Ishikawa (cell line): ENCODE data around the gene KRTAP24-1.

Experiments
- CEBPB ChIP-seq: IDR thresholded peaks from 2 replicates; pipeline ENCODE4 v1.6.1; 2012
- CREB1 ChIP-seq: IDR thresholded peaks from 2 replicates; pipeline ENCODE4 v1.6.1; 2012; ENCODE audit warnings: low read depth
- EGR1 ChIP-seq: IDR thresholded peaks from 2 replicates; pipeline ENCODE4 v1.6.1; 2012
- EP300 ChIP-seq: IDR thresholded peaks from 2 replicates; pipeline ENCODE4 v1.6.1; 2012; ENCODE audit warnings: borderline replicate concordance
- FOXM1 ChIP-seq: IDR thresholded peaks from 2 replicates; pipeline ENCODE4 v1.6.1; 2012; ENCODE audit warnings: low read depth, borderline replicate concordance
- NFIC ChIP-seq: IDR thresholded peaks from 2 replicates; pipeline ENCODE4 v1.6.1; 2012
- RAD21 ChIP-seq: IDR thresholded peaks from 2 replicates; pipeline ENCODE4 v1.6.1; 2012; ENCODE audit warnings: low read depth
- TAF1 ChIP-seq: IDR thresholded peaks from 2 replicates; pipeline ENCODE4 v1.6.1; 2012; ENCODE audit warnings: low read depth, mild to moderate bottlenecking
- TCF12 ChIP-seq: IDR thresholded peaks from 2 replicates; pipeline ENCODE4 v1.6.1; 2012; ENCODE audit warnings: low read depth
- TEAD4 ChIP-seq: IDR thresholded peaks from 2 replicates; pipeline ENCODE4 v1.6.1; 2012
- YY1 ChIP-seq: IDR thresholded peaks from 2 replicates; pipeline ENCODE4 v1.6.1; 2012; ENCODE audit warnings: low read depth
- ZBTB7A ChIP-seq: IDR thresholded peaks from 2 replicates; pipeline ENCODE4 v1.6.1; 2012; ENCODE audit warnings: low read depth
- TF ChIP-seq, protein P1 (sequence below): IDR thresholded peaks from 2 replicates; pipeline ENCODE4 v1.6.1; 2012
- TF ChIP-seq, protein P2 (sequence below): IDR thresholded peaks from 2 replicates; pipeline ENCODE4 v1.6.1; 2012
- TF ChIP-seq, protein P3 (sequence below): IDR thresholded peaks from 2 replicates; pipeline ENCODE4 v1.6.1; 2012; ENCODE audit warnings: low read depth, mild to moderate bottlenecking

Gene KRTAP24-1

DNA sequence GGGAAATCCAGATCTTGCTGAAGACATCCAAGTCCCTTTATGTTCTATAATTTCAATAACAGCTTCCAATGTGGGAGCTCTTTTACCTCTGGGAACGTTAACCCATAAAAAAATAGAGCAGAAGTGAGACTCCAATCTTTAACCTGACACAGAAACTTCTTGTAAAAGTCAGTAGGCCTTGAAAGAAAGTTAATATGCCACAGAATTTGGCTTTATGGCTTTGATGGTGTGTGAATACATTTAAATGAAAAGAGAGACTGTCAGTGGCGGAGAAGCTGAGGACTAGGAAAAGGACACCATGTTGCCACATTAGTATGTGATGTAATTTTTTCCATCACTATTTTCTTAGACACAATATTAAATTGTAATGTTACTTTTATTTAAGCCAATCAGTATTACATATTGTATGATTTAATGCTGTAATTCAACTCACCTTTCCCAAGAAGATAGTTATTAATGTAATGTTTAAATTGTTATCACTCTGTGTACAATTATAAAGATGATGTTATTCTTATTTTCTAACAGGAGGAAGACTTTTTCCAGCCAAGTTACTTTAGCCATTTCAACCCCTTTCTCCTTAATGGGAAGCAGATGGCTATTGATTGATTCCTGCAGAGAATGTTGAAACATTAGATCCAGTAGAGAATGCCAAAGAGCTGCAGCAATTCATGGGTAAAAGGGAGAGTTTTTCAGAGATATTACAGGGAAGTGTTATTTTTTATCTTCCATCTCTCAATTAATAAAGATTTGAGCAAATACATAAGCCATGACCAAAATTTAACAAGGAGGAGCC lies 49.3 kb downstream of the KRTAP24-1 start:
- TF ChIP-seq, protein P1, sequence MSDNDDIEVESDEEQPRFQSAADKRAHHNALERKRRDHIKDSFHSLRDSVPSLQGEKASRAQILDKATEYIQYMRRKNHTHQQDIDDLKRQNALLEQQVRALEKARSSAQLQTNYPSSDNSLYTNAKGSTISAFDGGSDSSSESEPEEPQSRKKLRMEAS: no peak
- TF ChIP-seq RAD21: no peak
- TF ChIP-seq EGR1: no peak
- TF ChIP-seq EP300: no peak
- TF ChIP-seq TAF1: no peak

DNA sequence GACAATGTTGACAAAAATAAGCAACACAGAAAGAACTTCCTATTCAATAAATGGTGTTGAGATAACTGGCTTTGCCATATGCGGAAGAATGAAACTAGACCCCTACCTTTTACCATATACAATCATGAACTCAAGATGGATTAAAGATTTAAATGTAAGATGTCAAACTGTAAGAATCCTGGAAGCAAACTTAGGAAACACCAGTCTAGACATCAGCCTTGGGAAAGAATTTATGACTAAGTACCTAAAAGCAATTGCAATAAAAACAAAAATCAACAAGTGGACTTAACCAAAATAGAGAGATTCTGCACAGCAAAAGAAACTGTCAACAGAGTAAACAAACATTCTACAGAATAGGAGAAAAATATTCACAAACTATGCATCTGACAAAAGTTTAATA lies 50.7 kb downstream of the KRTAP24-1 start:
- TF ChIP-seq TAF1 (no peak), TCF12 (no peak), CEBPB (no peak), CREB1 (no peak), ZBTB7A (no peak), EGR1 (no peak), FOXM1 (no peak), TEAD4 (no peak), EP300 (no peak), RAD21 (no peak), NFIC (no peak), YY1 (no peak)
- TF ChIP-seq, protein P2, sequence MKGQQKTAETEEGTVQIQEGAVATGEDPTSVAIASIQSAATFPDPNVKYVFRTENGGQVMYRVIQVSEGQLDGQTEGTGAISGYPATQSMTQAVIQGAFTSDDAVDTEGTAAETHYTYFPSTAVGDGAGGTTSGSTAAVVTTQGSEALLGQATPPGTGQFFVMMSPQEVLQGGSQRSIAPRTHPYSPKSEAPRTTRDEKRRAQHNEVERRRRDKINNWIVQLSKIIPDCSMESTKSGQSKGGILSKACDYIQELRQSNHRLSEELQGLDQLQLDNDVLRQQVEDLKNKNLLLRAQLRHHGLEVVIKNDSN: no peak
- TF ChIP-seq, protein P3, sequence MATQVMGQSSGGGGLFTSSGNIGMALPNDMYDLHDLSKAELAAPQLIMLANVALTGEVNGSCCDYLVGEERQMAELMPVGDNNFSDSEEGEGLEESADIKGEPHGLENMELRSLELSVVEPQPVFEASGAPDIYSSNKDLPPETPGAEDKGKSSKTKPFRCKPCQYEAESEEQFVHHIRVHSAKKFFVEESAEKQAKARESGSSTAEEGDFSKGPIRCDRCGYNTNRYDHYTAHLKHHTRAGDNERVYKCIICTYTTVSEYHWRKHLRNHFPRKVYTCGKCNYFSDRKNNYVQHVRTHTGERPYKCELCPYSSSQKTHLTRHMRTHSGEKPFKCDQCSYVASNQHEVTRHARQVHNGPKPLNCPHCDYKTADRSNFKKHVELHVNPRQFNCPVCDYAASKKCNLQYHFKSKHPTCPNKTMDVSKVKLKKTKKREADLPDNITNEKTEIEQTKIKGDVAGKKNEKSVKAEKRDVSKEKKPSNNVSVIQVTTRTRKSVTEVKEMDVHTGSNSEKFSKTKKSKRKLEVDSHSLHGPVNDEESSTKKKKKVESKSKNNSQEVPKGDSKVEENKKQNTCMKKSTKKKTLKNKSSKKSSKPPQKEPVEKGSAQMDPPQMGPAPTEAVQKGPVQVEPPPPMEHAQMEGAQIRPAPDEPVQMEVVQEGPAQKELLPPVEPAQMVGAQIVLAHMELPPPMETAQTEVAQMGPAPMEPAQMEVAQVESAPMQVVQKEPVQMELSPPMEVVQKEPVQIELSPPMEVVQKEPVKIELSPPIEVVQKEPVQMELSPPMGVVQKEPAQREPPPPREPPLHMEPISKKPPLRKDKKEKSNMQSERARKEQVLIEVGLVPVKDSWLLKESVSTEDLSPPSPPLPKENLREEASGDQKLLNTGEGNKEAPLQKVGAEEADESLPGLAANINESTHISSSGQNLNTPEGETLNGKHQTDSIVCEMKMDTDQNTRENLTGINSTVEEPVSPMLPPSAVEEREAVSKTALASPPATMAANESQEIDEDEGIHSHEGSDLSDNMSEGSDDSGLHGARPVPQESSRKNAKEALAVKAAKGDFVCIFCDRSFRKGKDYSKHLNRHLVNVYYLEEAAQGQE: no peak
- TF ChIP-seq, protein P1: no peak
